ENCODE data around the gene C6orf136.
A peak's percentile ranks its signal among the peaks of the same experiment; 100 is the strongest.

C6orf136 gene

GRCh38 chr6:30683980-30684338 lies 37.0 kb downstream of the C6orf136 start:
- no peak overlapping the region for H3K27ac ChIP-seq
- no peak for TF ChIP-seq CTCF (conservative IDR thresholded peaks at IDR 0.05)
- TF ChIP-seq ZFX (IDR thresholded peaks at IDR 0.05) = no peak

GRCh38 chr6:30684386-30685156 lies 37.6 kb downstream of the C6orf136 start:
- no peak overlapping the region for H3K27ac ChIP-seq

GRCh38 chr6:30685157-30686008 lies 38.5 kb downstream of the C6orf136 start:
- TF ChIP-seq CTCF (conservative IDR thresholded peaks at IDR 0.05) (no peak), ZFX (IDR thresholded peaks at IDR 0.05) (no peak)
- H3K27ac ChIP-seq = no peak overlapping the region

More at GRCh38 chr6:30684386-30685156, 37.6 kb downstream of the C6orf136 start:
- no peak for TF ChIP-seq CTCF (conservative IDR thresholded peaks at IDR 0.05)

GRCh38 chr6:30686009-30686907 lies 39.3 kb downstream of the C6orf136 start, which contains the start of gene PPP1R18:
TSS of gene PPP1R18 (minus strand) at chr6:30686645. CDS start at chr6:30686018, 627 bp downstream.
- no peak for TF ChIP-seq CTCF (conservative IDR thresholded peaks at IDR 0.05)
- no peak for TF ChIP-seq ZFX (IDR thresholded peaks at IDR 0.05)
- H3K27ac ChIP-seq = peak within 1 kb of the TSS; percentile 65

GRCh38 chr6:30686908-30687658 lies 40.1 kb downstream of the C6orf136 start:
- H3K27ac ChIP-seq = peak overlapping the region; percentile 65
- no peak for TF ChIP-seq CTCF (conservative IDR thresholded peaks at IDR 0.05)
- no peak for TF ChIP-seq ZFX (IDR thresholded peaks at IDR 0.05)

GRCh38 chr6:30687659-30688431 lies 40.9 kb downstream of the C6orf136 start:
- no peak for TF ChIP-seq ZFX (IDR thresholded peaks at IDR 0.05)
- no peak for TF ChIP-seq CTCF (conservative IDR thresholded peaks at IDR 0.05)
- H3K27ac ChIP-seq = peak overlapping the region; percentile 65

All from C4-2B (cell line).